Activated T-helper 1 cell treated with anti-CD3 and anti-CD28 coated beads, Interleukin-12 subunit alpha, Interleukin-12 subunit beta, Interleukin-2, Interleukin-4 antibody, amounts not matched to agents 30 ng/mL and 10 ng/mL and 1 ng/mL, durations not matched to agents 14 hours and 24 hours and 36 hours (primary cell): ENCODE results near the gene ATL2. TPM values are rescaled to one million over a fixed set of nuclear protein-coding genes. Genes with fewer than 3 reads are reported as not detected.
"Not testable (repeated sequence)": the region's sequence is repeated elsewhere in the genome, so short reads cannot be mapped to it uniquely, and the experiment has no call there.

ENCODE experiments used
- DNase-seq: peaks from one replicate; pipeline ENCODE4 v3.0.0; 2021; ENCODE audit warnings: low spot score
- H3K27ac Mint-ChIP-seq: one replicate; pipeline ENCODE4 v1.8.0; 2021; ENCODE audit warnings: mild to moderate bottlenecking, mixed read lengths
- H3K27me3 Mint-ChIP-seq: one replicate; pipeline ENCODE4 v1.8.0; 2022; ENCODE audit warnings: mild to moderate bottlenecking, moderate library complexity, mixed read lengths; ENCODE audit not compliant: insufficient read depth
- H3K36me3 Mint-ChIP-seq: one replicate; pipeline ENCODE4 v1.8.0; 2021; ENCODE audit warnings: low read depth, mixed read lengths
- H3K4me1 Mint-ChIP-seq: one replicate; pipeline ENCODE4 v1.8.0; 2021; ENCODE audit warnings: low read depth, mixed read lengths
- H3K4me3 Mint-ChIP-seq: one replicate; pipeline ENCODE4 v1.8.0; 2021; ENCODE audit warnings: mild to moderate bottlenecking, moderate library complexity, mixed read lengths
- H3K9me3 Mint-ChIP-seq: one replicate; pipeline ENCODE4 v1.8.0; 2021; ENCODE audit warnings: mixed read lengths
- intact Hi-C: fragments of 100-400 bp; cut with micrococcal nuclease; formaldehyde crosslinking; loops from one replicate; pipeline ENCODE4 v1.15.1; 2024
- total RNA-seq: library from RNA; stranded (reverse); gene quantifications from 2 replicates; pipeline ENCODE4 v1.2.3, GENCODE V29; 2022

ATL2 gene
- total RNA-seq, 1 donor from 2014 or later = 62.1 TPM

GRCh38 chr2:38260469-38260868, 116.6 kb downstream of the ATL2 start:
- H3K4me1 Mint-ChIP-seq = peaks cover 29% of the 10 kb centered on the region
- intact Hi-C loops = loop anchor here (2.0 to 5.0 kb wide), 3 partner anchors 73 to 184 kb away; partner anchors contain the start of gene CYP1B1
- H3K36me3 Mint-ChIP-seq = no peaks in the 10 kb centered on the region
- DNase-seq = no peak
- no peak overlapping the region for H3K4me3 Mint-ChIP-seq
- H3K27me3 Mint-ChIP-seq = peaks cover 7% of the 10 kb centered on the region
- H3K27ac Mint-ChIP-seq = no peak overlapping the region
- H3K9me3 Mint-ChIP-seq = no peaks in the 10 kb centered on the region

DNA sequence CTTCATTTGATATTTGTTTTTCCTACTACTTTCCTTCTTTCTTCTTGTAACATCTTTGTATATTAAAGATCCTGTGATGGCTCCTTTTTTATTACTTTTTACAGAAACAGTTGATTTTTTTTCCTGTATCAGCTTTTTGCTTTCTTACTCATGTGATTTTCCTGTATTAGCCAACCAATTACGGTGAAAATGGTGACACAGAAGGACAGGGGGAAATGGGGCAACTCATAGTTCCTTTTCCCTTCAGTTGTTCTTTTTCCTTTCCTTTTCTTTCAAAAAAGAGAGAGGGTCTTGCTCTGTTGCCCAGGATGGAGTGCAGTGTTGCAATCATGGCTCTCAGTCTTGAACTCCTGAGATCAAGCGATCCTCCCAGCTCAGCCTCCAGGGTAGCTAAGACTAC, 117.8 kb downstream of the ATL2 start:
- H3K36me3 Mint-ChIP-seq = no peaks in the 10 kb centered on the region
- H3K27me3 Mint-ChIP-seq = peaks cover 7% of the 10 kb centered on the region
- no peak overlapping the region for H3K27ac Mint-ChIP-seq
- intact Hi-C loops = no loop called here
- H3K9me3 Mint-ChIP-seq = no peaks in the 10 kb centered on the region
- DNase-seq = no peak
- peaks cover 29% of the 10 kb centered on the region for H3K4me1 Mint-ChIP-seq
- H3K4me3 Mint-ChIP-seq = no peak overlapping the region

GRCh38 chr2:38257680-38258079, 119.4 kb downstream of the ATL2 start:
- peaks cover 25% of the 10 kb centered on the region for H3K4me1 Mint-ChIP-seq
- DNase-seq, H3K9me3 Mint-ChIP-seq, intact Hi-C loops, H3K4me3 Mint-ChIP-seq, H3K27ac Mint-ChIP-seq, H3K36me3 Mint-ChIP-seq, H3K27me3 Mint-ChIP-seq: not testable (repeated sequence)

GRCh38 chr2:38256610-38257009, 120.5 kb downstream of the ATL2 start:
- Mint-ChIP-seq H3K4me1 (peaks cover 15% of the 10 kb centered on the region), H3K27me3 (peaks cover 9% of the 10 kb centered on the region), H3K36me3 (no peaks in the 10 kb centered on the region), H3K4me3 (no peak overlapping the region), H3K27ac (no peak overlapping the region), H3K9me3 (no peaks in the 10 kb centered on the region)
- intact Hi-C loops = no loop called here
- DNase-seq = no peak

DNA sequence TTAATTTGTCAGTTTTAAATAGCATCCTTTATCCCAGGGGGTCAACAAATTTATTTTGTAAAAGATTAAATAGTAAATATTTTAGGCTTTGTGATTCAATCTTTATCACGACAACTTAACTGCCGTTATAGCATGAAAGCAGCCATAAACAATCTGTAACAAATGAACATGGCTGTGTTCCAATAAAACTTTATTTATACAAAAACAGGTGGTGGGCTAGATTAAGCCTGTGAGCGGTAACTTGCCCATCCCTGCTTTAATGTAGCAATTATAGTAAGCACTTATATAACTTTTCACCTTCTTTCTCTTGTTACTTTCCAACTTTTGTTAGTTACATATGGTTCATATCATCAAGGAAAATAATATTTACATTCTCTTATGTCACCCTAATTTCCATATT, 121.9 kb downstream of the ATL2 start:
- peaks cover 13% of the 10 kb centered on the region for H3K27me3 Mint-ChIP-seq
- peaks cover 1% of the 10 kb centered on the region for H3K4me1 Mint-ChIP-seq
- intact Hi-C loops = no loop called here
- no peaks in the 10 kb centered on the region for H3K9me3 Mint-ChIP-seq
- no peaks in the 10 kb centered on the region for H3K36me3 Mint-ChIP-seq
- no peak overlapping the region for H3K4me3 Mint-ChIP-seq
- no peak for DNase-seq
- H3K27ac Mint-ChIP-seq = no peak overlapping the region

- DNase-seq = no peak
- no peaks in the 10 kb centered on the region for H3K9me3 Mint-ChIP-seq
- intact Hi-C loops = no loop called here
Measured at GRCh38 chr2:38254796-38255195, 122.3 kb downstream of the ATL2 start.

GRCh38 chr2:38251940-38252339, 125.1 kb downstream of the ATL2 start:
- no peaks in the 10 kb centered on the region for H3K36me3 Mint-ChIP-seq
- no peaks in the 10 kb centered on the region for H3K9me3 Mint-ChIP-seq
- peaks cover 13% of the 10 kb centered on the region for H3K27me3 Mint-ChIP-seq
- H3K27ac Mint-ChIP-seq = no peak overlapping the region
- no peak for DNase-seq
- intact Hi-C loops = no loop called here
- no peak overlapping the region for H3K4me3 Mint-ChIP-seq
- H3K4me1 Mint-ChIP-seq = no peaks in the 10 kb centered on the region

More at GRCh38 chr2:38254796-38255195, 122.3 kb downstream of the ATL2 start:
- H3K4me1 Mint-ChIP-seq = no peaks in the 10 kb centered on the region
- no peak overlapping the region for H3K4me3 Mint-ChIP-seq
- H3K36me3 Mint-ChIP-seq = no peaks in the 10 kb centered on the region
- no peak overlapping the region for H3K27ac Mint-ChIP-seq
- H3K27me3 Mint-ChIP-seq = peaks cover 13% of the 10 kb centered on the region

GRCh38 chr2:38248707-38249106, 128.4 kb downstream of the ATL2 start:
- intact Hi-C loops = no loop called here
- no peak overlapping the region for H3K27ac Mint-ChIP-seq
- no peak for DNase-seq
- no peaks in the 10 kb centered on the region for H3K4me1 Mint-ChIP-seq
- peaks cover 7% of the 10 kb centered on the region for H3K27me3 Mint-ChIP-seq
- H3K4me3 Mint-ChIP-seq = no peak overlapping the region
- no peaks in the 10 kb centered on the region for H3K36me3 Mint-ChIP-seq
- no peaks in the 10 kb centered on the region for H3K9me3 Mint-ChIP-seq

GRCh38 chr2:38248255-38248654, 128.8 kb downstream of the ATL2 start:
- H3K9me3 Mint-ChIP-seq = no peaks in the 10 kb centered on the region
- H3K27me3 Mint-ChIP-seq = peaks cover 7% of the 10 kb centered on the region
- intact Hi-C loops = no loop called here
- no peak overlapping the region for H3K27ac Mint-ChIP-seq
- H3K4me1 Mint-ChIP-seq = no peaks in the 10 kb centered on the region
- DNase-seq = no peak
- no peak overlapping the region for H3K4me3 Mint-ChIP-seq
- no peaks in the 10 kb centered on the region for H3K36me3 Mint-ChIP-seq

GRCh38 chr2:38246105-38246504, 131.0 kb downstream of the ATL2 start:
- Mint-ChIP-seq H3K36me3 (no peaks in the 10 kb centered on the region), H3K27me3 (peaks cover 7% of the 10 kb centered on the region), H3K4me3 (no peak overlapping the region), H3K4me1 (no peaks in the 10 kb centered on the region), H3K9me3 (no peaks in the 10 kb centered on the region), H3K27ac (no peak overlapping the region)
- DNase-seq = no peak
- intact Hi-C loops = no loop called here

DNA sequence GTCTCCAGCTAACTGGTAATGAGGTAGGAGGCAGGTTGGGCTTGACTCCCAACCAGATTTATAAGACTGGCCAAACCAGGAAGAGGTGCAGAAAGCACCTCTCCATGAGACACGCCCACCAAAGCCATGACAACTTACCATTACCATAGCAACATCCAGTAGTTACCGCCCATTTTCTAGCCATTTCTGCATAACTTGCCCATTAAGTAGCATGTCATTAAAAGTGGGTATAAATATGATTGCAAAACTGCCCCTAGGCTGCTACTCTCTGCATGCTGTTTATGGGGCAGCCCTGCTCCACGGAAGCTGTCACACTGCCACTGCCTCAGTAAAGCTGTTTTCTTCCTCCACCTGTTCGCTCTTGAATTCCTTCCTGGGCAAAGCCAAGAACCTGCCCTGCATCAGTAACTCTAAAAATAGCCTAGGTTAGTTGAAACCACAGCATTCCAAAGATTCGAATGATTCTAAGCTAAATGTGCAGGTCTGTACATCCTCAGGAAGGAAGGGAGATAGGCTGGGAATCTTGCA, 131.9 kb downstream of the ATL2 start:
- intact Hi-C loops = no loop called here
- Mint-ChIP-seq H3K27ac (no peak overlapping the region), H3K4me3 (no peak overlapping the region), H3K4me1 (no peaks in the 10 kb centered on the region), H3K36me3 (no peaks in the 10 kb centered on the region), H3K9me3 (no peaks in the 10 kb centered on the region), H3K27me3 (peaks cover 4% of the 10 kb centered on the region)
- no peak for DNase-seq

GRCh38 chr2:38244301-38244700, 132.8 kb downstream of the ATL2 start:
- Mint-ChIP-seq H3K9me3 (no peaks in the 10 kb centered on the region), H3K27ac (no peak overlapping the region), H3K4me3 (no peak overlapping the region), H3K4me1 (no peaks in the 10 kb centered on the region), H3K36me3 (no peaks in the 10 kb centered on the region), H3K27me3 (peaks cover 4% of the 10 kb centered on the region)
- DNase-seq = no peak
- intact Hi-C loops = no loop called here
